ENCODE measurements around the gene PDZD2.

- TF ChIP-seq EZH2phosphoT487 (IDR thresholded peaks at IDR 0.05; ENCODE audit: insufficient read depth, low read depth): no peak
- TF ChIP-seq EZH2 (IDR thresholded peaks at IDR 0.05; ENCODE audit: insufficient read depth, poor library complexity, severe bottlenecking): no peak
Measured at GRCh38 chr5:31918739-31919138, 279.8 kb downstream of the PDZD2 start.
